HG02678 (cell line): Measurements from ENCODE around the gene EMP2.
"Not testable (repeated sequence)": the region's sequence is repeated elsewhere in the genome, so short reads cannot be mapped to it uniquely, and the experiment has no call there.

ENCODE experiments used
- ATAC-seq: cut with Tn5 transposase; IDR thresholded peaks from one replicate; pipeline ENCODE4 v1.9.1; 2021; ENCODE audit warnings: mild to moderate bottlenecking, moderate library complexity; ENCODE audit not compliant: unreplicated experiment

EMP2 gene

GRCh38 chr16:10525214-10525825 lies 55.1 kb downstream of the EMP2 start:
- no peak for ATAC-seq

DNA sequence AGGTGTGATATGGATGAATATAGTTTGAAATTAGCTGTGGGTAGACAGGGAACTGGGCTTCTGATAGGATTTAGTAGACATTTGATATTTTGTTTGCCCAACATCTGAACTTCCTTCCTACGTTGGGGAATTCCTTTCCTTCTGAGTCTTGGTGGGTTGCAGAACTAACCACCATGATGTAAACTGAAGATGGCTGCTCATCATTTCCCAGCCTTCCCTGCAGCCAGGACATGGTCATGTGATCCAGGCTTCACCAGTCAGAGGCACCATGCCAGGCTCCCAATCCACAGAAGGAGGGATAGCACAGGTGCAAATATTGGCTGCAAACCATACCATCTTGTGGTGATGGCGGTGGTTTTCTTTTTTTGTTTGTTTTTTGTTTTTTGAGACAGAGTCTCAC lies 57.4 kb downstream of the EMP2 start:
- ATAC-seq: no peak

GRCh38 chr16:10521681-10522274 lies 58.6 kb downstream of the EMP2 start:
- ATAC-seq: no peak

GRCh38 chr16:10520869-10521578 lies 59.4 kb downstream of the EMP2 start:
- ATAC-seq: no peak

- no peak for ATAC-seq
These were observed 60.2 kb downstream of the EMP2 start for GRCh38 chr16:10519929-10520868.

- ATAC-seq: no peak
These were observed 61.1 kb downstream of the EMP2 start for GRCh38 chr16:10519297-10519696.

- no peak for ATAC-seq
These were observed 61.8 kb downstream of the EMP2 start for GRCh38 chr16:10518479-10519041.

DNA sequence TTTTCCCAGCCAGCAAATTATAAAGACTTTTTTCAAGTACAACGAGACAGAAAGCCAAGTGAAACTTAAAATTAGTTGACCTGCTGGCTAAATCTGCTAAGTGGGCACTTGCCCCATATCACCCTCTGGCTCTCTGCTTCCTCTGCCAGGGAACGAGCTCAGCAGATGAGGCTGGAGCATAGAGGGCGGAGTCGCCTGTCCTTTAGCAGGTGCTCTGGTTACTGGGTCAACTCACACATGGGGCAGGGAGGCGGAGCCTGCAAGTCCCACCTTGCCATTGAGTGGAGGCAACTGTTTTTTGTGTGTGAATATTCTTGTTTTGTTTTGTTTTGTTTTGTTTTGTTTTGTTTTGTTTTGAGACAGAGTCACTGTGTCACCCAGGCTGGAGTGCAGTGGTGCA lies 62.5 kb downstream of the EMP2 start:
- ATAC-seq: no peak

GRCh38 chr16:10514369-10515055 lies 65.9 kb downstream of the EMP2 start:
- ATAC-seq: no peak

- no peak for ATAC-seq
These were observed 68.6 kb downstream of the EMP2 start for GRCh38 chr16:10511829-10512228.

GRCh38 chr16:10510279-10510678 lies 70.1 kb downstream of the EMP2 start:
- ATAC-seq: no peak

GRCh38 chr16:10509534-10510025 lies 70.8 kb downstream of the EMP2 start:
- ATAC-seq: peak; percentile 81

- ATAC-seq: not testable (repeated sequence)
These were observed 75.1 kb downstream of the EMP2 start for GRCh38 chr16:10505286-10505685.

GRCh38 chr16:10504404-10504885 lies 76.0 kb downstream of the EMP2 start:
- no peak for ATAC-seq

- no peak for ATAC-seq
These were observed 77.6 kb downstream of the EMP2 start for GRCh38 chr16:10502776-10503175.

GRCh38 chr16:10501016-10501607 lies 79.3 kb downstream of the EMP2 start:
- no peak for ATAC-seq

DNA sequence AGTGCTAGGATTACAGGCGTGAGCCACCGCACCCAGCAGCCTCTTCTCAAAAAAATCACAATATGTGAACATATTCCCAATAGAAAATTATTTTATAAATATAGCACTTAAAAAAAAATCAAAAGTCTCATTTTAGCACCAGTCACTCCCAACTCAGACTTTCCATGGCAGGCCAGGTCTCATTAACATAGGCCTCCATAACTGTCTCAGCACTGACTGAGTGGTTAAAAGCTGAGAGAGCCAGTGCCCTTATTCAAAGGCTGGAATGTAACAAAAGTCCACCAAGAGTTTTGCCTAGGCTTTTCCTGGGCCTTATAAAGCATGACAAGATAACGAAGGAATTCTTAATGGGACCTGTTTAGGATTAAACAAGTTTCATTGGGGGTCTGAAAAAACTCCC lies 79.8 kb downstream of the EMP2 start:
- no peak for ATAC-seq

DNA sequence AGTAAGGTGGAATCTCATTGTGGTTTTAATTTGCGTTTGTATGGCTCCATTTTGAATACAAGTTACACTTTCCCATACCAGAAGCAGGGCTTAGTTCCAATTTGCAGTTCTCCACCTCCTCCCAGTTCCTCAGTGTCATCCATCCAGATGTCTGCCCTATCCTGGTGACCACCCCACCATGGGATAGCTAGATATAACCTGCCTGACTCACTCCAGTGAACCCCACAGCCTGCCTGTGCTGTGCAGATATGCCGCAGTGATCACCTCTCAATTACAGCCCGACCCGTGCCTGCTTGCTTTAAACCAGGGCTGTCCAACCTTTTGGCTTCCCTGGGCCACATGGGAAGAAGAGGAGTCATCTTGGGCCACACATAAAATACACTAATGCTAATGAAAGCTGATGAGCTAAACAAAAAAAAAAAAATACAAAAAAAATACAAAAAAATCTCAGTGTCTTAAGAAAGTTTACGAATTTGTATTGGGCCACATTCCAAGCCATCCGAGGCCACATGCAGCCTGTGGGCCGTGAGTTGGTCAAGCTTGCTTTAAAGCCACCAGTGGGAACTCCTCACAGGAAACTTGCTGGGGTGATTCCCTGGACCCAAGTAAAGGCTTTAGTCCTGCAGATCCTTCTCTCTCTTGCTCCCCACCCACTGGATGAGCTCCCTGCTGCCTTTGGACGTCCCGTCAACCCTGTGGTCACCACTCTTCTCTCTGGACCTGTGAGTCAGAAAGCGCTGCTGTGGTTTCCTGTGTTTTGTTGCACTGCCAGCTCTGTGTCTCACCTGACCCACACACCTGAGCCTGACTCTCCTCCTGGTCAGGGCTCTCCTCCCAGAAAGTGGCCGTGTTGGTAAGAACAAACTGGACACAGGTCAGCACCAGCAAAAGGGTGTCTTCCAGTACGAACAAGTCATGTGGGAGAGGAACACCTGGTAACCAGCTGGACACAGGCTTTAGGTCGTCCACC lies 83.0 kb downstream of the EMP2 start:
- no peak for ATAC-seq

DNA sequence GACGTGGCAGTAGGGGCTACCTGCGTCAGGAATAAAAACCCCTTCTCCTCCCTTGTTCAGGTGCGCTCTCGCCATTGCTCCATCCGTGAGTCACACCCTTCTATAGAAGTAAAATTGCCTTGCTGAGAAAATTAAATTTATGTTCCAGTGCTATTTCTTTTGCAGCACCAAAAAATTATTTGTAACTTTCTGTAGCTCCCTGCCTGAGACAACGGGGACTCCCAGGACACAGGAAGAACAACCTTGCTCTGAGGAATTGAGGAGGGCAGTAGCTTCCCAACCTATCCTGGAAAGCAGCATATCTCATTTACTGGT lies 85.4 kb downstream of the EMP2 start:
- no peak for ATAC-seq
